GM12874 (cell line): Measurements from ENCODE around the gene CAV2.

Source experiments
- TF ChIP-seq, protein P1 (sequence below): IDR thresholded peaks from 2 replicates; pipeline ENCODE4 v1.5.1; 2011; ENCODE audit warnings: low read depth, mild to moderate bottlenecking, control low read depth, low read length, moderate library complexity; ENCODE audit not compliant: insufficient read depth

CAV2 gene

DNA sequence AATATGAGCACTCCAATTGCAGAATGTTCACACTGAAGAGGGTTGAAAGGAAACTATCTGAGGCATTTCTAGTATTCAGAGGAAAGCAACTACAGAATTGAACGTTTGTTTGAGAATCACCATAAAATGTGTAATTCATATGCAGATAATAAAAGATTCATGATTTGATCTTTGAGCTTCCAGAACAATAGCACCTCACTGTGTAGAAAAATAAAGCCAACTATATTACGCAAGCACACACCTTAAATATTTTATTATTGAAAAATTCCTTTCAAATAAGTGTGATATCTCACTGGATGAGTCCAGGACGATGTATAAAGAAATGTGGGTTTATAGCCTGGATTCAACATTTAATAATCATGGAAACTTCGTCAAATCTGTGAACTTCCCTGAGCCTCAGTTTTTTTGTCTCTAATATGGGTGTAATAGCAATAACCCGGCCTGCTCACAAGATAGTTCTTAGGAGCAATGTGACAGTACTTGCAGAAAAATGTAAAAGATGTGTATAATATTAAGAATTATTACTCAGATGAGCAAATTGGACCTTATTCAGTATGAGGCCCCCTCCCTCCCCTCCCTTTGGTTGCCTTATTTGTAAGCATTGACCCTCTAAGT is 11.5 kb upstream of the CAV2 start:
- TF ChIP-seq, protein P1, sequence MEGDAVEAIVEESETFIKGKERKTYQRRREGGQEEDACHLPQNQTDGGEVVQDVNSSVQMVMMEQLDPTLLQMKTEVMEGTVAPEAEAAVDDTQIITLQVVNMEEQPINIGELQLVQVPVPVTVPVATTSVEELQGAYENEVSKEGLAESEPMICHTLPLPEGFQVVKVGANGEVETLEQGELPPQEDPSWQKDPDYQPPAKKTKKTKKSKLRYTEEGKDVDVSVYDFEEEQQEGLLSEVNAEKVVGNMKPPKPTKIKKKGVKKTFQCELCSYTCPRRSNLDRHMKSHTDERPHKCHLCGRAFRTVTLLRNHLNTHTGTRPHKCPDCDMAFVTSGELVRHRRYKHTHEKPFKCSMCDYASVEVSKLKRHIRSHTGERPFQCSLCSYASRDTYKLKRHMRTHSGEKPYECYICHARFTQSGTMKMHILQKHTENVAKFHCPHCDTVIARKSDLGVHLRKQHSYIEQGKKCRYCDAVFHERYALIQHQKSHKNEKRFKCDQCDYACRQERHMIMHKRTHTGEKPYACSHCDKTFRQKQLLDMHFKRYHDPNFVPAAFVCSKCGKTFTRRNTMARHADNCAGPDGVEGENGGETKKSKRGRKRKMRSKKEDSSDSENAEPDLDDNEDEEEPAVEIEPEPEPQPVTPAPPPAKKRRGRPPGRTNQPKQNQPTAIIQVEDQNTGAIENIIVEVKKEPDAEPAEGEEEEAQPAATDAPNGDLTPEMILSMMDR: no peak

- TF ChIP-seq, protein P1: no peak
Observed at GRCh38 chr7:116490351-116490750, 9.2 kb upstream of the CAV2 start.

- TF ChIP-seq, protein P1: no peak
Observed at GRCh38 chr7:116491887-116492653, 7.5 kb upstream of the CAV2 start.

DNA sequence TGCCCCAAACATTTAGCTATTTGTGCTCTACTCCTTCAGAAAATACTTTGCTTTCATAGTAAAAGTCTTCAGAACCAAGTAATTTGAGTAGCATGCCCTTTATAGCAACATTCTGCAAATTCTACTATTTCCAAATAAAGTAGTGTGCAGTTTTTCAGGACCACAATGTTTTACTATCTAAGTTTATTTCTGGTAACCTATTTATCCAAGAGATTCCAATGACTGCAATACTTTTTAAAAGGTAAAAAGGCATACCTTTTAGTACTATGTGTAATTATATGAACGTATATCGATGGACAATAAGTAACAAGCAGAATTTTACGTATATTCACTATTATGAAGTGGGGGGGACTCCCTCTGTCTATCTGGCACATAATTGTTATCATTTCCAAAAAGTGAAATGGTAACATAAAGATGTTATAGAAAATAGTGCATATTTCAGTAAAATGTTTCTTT is 6.9 kb upstream of the CAV2 start:
- TF ChIP-seq, protein P1: no peak

DNA sequence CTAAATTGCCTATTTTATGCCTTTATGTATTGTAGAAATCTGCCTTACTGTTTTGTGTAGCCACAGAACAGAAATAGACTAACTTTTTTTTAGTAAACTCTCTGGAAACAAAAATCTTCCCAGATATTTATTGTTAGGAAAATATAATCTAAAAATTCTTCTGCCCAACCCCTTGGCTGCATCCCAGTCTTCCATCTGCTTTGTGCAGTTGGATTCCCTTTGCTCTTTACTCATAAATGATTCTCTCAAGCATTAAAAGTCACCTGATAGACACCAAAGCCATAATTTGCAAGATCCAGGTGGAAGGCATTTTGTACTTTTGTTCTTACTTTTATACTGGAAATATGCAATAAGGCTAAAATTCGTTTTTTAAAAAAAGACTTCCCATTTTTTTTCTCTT is 6.1 kb upstream of the CAV2 start:
- TF ChIP-seq, protein P1: no peak

DNA sequence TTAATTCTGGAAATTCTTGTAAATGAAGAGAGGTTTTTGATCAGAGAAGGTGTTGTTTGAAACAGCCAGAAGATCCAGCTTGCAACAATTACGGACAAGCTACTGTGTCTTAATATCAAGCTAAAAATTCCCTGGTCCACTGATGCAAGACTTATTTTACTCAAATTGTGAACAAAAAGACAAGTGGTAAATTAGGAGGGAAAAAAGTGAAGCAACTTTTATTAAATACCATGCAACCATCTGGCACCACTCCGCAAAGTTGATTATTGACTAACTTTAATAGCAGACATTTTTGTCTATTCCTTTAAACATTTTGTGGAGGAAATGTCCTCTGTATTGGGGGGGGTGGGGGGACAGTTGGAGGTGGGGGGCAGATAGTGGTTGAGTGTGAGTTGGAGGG is 5.1 kb upstream of the CAV2 start:
- TF ChIP-seq, protein P1: no peak

GRCh38 chr7:116495736-116496135 is 3.8 kb upstream of the CAV2 start:
- TF ChIP-seq, protein P1: no peak
